Measurements from ENCODE around the gene POU6F1.

- TF ChIP-seq CTCF (conservative IDR thresholded peaks at IDR 0.05; ENCODE audit: low read depth, low read length) (no peak), EZH2phosphoT487 (IDR thresholded peaks at IDR 0.05; ENCODE audit: borderline replicate concordance, low read length) (no peak), EZH2 (IDR thresholded peaks at IDR 0.05; ENCODE audit: low read length, unreplicated experiment) (no peak)
These were observed 30.4 kb downstream of the POU6F1 start for GRCh38 chr12:51187370-51187987.

Data from PC-3 (cell line).